Renal cortical epithelial cell (primary cell): ENCODE data around the gene PSMB10. TPM values are rescaled to one million over a fixed set of nuclear protein-coding genes. Genes with fewer than 3 reads are reported as not detected.
"Not testable (repeated sequence)": the region's sequence is repeated elsewhere in the genome, so short reads cannot be mapped to it uniquely, and the experiment has no call there.

Source experiments
- DNase-seq: peaks from one replicate; pipeline ENCODE4 v3.0.0-alpha.2; 2011; ENCODE audit warnings: low read depth
- total RNA-seq: library from RNA; depleted of rRNA; stranded (reverse); fragments of >200 nt; gene quantifications from 2 replicates; pipeline ENCODE4 v1.2.3, GENCODE V29; 2014

Gene PSMB10
- 26.4 and 143 TPM in 2 replicates for total RNA-seq

DNA sequence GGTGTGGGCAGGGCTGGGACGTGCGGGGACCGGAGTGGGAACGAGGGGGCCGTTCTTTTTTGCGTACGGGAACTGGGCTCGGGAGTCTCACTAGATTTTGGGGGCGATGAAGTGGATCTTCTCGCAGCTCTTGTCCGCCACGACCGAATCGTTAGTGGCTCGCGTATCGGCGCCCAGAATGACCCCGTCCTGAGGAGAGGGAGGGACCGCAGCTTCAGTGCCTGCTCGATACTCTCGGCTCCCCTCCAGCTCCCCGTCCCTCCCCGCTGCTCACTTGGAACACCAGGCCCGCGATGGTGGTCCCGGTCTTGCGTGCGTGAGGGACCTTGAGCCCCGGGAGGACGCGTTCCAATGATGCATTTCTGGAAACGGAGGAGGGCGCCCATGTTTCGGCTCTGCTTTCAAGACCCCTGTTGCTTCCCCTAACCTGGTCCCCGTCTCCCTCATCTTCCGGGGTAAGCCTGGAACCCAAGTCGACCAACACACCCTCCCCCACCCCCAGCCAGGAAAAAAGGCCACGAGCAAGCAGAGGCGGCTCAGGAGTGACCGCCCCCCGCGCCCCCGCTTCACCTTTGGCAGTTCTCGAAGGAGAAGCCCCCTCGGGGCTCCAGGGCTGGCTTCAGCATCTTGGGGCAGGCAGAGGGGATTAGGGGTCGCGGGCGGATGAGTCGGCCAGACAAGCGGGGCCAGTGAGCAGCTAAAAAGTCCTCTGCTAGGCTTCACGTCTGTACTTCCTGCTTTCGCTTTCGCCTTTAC, at the start of gene PSMB10:
Gene PSMB10, minus strand, starts transcription at position 727 of the 756 bp plus-strand sequence. Its CDS starts 101 bp downstream, at position 626.
- DNase-seq: peak; percentile 55

DNA sequence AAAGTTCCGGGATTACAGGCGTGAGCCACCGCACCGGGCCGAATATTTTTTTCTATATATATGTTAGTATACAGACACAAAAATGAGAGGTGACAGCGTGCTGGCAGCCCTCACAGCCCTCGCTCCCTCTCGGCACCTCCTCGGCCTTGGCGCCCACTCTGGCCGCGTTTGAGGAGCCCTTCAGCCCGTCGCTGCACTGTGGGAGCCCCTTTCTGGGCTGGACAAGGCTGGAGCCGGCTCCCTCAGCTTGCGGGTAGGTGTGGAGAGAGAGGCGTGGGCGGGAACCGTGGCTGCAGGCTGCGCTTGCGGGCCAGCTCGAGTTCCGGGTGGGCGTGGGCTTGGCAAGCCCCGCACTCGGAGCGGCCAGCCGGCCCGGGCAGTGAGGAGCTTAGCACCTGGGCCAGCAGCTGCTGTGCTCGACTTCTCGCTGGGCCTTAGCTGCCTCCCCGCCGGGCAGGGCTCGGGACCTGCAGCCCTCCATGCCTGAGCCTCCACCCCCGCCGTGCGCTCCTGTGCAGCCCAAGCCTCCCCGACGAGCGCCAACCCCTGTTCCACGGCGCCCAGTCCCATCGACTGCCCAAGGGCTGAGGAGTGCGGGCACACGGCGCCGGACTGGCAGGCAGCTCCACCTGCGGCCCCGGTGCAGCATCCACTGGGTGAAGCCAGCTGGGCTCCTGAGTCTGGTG, 45.5 kb upstream of the PSMB10 start:
- no peak for DNase-seq

DNA sequence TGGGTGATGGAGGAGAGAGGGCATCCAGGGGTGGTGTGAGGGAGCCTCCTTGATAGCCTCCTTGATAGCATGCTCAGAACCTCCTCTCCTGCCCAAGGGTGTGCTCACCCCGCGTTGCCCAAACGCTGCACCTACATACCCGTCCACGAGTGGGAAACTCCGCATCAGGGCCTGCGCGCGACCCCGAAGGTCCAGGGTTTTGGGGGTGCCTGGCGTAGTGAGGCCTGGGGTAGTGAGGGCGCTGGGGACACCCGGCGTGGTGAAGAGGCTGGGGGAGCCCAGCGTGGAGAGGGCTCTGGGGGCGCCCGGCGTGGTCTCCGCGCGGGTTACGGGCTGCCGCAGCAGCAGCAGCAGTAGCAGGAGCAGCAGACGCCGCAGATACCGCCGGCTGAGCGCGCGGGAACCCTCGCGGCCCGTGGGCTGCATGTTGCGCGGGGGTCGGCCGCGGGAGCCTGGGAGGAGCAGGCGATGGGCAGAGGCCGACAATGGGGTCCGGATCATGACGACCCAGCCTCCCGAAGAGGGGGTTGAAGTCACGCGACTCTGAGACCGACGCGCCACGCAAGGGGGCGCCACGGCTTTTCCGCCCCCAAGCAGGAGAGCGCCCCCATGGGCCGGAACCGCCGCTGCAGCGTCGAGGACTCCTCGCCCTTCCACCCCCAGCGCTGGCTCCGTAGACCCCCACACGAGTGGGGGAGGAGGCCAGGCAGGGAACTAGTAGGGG, 43.5 kb upstream of the PSMB10 start, which contains the start of gene DPEP3:
Gene DPEP3, minus strand, starts transcription at position 545 of the 724 bp plus-strand sequence. Its CDS starts 119 bp downstream, at position 426.
- no peak for DNase-seq

DNA sequence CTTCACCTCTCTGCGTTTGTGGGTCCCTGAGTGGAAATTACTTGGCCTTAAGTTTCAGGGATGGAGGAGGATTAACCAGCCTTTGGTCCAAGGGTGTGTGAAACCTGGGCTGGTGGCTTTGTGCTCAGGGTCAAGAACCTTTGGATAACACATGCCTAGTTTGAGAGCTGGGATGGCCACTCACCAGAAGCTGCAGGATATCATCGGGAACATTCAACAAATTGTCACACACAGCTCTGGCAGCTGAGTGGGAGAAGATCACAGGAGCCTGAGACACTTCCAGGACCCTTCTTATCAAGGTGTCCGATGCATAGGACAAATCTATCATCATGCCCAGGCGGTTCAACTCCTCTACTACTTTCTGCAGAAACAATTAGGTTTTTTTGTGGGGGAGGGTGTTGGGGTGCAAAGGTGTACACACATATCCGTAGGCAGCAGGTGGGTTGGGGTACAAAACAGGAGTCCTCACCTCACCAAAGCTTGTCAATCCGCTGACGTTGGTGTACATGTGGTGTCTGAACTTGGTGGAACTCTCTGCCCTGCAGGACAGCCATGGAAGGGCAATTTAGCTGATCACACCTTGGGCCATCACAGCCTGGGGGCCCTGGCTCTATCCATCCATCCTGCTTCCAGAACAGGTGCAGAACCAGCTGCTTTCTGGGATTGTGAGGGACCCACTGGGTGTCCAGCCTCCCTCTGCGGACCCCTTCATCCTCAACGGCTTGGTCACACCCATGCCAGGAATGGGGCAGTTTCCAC, 41.0 kb upstream of the PSMB10 start:
- no peak for DNase-seq

DNA sequence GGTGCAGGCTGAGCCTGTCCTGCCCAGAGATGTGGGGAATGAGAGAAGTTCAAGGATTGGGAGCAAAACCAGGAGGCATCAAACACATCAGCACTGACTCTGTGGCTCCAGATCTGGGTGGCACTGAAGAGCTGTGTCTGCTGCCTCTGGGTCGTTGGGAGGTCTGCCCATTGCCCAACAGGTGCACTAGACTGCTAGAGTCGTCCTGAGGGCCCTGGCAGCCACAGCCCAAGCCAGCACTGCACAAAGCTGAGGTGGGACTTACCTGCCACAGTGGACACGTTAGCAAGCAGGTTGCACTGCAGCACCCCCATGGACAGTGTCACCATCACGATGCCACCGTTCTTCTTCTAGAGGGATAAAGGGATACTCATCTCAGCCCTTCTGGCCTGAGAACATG, 40.4 kb upstream of the PSMB10 start:
- no peak for DNase-seq

DNA sequence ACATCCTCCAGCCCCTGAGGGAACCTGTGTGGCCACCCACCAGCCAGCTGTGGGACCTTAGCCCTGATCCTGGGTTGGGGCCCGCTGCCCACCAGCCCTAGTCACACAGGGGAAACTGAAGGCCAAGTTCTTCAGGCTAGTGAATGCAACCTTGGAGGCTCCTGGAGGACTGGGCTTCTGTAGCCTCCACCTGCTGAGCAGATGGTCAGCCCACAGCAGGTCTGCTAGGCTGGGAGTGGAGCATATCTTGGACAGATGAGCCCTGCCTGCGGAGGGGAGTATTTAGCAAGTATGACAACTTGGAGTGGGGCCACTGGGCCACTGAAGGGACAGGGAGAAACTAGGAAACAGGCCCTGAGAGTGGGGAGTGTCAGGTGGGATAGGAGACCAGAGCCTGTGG, 39.6 kb upstream of the PSMB10 start:
- DNase-seq: no peak

DNA sequence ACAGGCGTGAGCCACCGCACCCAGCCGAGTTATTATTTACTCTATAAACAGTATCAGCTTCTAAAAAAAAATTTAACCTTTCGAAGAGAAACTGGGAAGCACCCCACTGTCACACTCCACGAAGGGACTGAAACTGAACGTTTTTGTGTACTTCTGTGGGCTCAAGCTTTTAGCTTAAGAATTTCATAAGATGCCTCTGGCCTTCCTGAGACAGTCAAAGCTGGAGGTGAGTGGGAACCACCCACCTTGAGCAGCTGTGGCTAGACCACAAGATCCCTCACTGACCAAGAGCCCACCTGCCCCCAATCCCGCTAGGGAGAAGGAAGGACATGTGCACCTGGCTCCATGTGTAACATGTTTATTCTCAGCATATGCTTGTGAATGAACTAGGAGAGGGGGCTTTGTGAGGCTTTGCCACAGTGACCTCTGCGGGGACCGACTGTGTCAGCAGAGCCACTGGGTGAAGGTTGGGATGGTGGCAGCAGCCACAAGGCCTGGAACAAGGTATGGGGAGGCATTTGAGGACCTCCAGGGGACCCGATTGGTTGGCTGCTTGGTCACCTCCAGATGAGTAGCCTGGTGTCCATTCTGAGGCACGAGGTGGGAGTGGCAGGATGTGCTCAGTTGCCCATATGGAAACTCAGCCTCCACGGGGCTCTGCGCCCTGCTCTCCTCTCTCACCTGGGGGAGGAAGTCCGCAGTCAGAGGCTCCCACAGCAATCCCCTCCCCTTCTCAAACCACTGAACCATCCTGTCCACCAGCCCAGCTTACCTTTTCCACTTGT, 38.9 kb upstream of the PSMB10 start:
- DNase-seq: no peak

DNA sequence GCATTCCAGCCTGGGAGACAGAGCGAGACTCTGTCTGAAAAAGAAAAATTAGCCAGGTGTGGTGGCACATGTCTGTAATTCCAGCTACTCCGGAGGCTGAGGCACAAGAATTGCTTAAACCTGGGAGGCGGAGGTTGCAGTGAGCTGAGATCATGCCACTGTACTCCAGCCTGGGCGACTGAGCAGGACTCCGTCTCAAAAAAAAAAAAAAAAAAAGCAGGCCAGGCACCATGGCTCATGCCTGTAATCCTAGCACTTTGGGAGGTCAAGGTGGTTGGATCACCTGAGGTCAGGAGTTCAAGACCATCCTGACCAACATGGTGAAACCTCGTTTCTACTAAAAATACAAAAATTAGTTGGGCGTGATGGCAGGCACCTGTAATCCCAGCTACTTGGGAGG, 35.6 kb upstream of the PSMB10 start:
- DNase-seq: not testable (repeated sequence)

DNA sequence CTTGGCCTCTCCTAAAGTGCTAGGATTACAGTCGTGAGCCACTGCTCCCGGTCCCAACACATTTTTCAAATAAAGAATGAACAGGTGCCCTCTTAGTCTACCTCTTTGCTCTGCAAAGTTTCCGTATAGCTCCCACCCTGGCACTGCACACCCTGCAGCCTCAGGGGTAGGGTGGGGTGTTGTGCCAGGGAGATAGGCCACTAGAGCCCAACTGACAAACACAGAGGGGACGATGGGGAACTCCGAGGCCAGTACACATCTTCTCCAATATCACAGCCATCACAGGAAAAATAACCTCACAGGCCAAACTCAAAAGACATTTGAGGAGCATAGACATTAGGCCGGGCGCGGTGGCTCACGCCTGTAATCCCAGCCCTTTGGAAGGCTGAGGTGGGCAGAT, 34.5 kb upstream of the PSMB10 start:
- no peak for DNase-seq

DNA sequence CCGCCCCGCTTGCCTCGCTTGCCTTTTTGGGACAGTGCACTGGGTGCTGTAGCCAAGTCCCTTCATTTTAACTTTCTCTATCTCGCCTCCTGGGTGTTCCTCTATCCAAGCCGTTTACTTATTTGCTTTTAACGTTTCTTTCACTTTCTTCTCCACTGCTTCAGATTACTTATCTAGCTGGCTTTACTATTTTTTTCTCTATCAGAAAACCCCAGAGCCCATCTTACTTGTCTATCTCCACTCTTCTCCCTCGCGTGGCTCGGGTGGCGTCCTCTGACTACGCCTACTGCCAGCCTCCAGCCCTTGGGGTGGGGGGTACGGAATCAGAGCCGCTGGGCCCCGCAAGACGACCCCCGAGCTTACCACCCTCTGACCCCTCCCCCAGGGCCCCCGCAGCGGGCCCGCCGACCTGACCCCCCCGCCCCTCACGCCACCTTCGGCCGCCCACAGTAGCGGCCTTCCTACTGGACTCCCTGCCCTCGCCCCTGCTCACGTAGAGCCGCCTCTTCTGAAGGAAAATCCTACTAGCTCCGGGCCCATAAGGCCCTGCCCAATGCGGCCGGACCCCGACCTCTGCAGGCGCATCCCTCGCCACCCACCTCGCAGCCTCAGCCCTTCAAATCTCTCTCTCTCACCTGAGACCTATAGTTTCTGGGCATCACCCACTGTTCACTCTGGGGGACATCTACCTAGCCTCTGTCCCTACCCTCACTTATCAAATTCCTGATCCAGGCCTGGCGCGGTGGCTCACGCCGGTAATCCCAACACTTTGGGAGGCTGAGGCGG, 32.8 kb upstream of the PSMB10 start:
- peak; percentile 13 for DNase-seq

DNA sequence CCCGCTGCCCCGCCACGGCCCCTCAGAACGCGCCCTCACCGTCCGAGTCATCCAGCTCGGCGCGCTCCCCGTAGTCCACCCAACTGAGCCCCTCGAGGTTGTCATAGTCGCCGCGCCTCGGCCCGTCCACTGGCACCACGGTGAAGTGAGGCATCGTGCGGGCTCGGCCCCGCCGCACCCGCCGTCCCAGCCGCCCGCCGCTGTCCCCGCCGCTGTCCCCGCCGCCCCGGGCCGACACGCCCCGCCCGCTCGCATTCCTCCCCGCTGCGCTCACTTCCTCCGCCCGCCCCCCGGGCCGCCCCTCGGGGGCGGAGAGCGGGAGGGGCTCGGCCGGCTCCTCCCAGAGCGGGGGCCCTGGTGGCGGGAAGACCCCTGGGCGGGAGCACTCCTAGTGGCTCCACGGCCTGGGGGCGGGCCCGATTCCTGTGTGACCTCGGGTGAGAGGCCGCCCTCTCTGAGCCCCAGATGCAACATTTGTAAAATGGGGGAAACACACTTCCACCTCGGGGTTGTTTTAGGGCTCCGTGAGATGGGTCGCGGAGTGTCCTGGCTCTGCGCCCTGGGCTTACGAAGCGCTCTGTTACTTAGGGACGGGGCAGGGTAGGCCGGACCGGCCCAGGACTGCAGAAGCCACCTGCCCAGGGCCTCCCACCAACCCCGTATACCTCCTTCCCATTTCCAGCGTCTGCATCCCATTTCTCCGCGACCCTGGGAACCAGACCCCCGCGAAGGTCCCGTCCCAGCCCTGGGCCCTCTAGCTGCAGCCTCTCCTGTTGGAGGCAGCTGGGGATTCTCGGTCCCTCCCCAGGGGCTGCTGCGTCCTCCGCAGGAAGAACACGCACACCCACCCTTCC, 32.0 kb upstream of the PSMB10 start, which contains the start of gene SLC12A4:
Gene SLC12A4, minus strand, starts transcription at position 238 of the 854 bp plus-strand sequence. Its CDS starts 84 bp downstream, at position 154.
- DNase-seq: peak; percentile 27

DNA sequence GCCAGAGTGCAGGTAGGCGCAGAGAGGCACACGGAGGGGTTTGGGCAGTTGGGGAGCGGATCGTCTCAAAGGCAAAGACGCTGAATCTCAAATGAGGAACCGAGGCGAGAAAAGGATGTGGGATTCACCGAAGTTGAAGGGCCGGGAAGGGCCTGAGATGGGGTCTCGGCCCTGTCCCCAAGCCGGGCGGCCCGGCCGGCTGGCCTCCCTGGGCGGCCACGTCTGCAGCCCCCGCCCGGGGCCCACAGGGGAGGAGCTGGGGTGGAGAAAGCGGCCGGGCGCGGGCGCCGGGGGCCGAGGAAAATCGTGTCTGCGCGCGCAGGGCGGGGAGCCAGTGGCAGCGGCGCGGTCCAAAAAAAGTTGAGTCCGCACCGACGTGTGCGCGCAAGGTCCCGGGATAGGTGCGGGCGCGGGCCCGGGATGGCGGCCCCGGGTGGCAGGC, 31.3 kb upstream of the PSMB10 start:
- DNase-seq: no peak

DNA sequence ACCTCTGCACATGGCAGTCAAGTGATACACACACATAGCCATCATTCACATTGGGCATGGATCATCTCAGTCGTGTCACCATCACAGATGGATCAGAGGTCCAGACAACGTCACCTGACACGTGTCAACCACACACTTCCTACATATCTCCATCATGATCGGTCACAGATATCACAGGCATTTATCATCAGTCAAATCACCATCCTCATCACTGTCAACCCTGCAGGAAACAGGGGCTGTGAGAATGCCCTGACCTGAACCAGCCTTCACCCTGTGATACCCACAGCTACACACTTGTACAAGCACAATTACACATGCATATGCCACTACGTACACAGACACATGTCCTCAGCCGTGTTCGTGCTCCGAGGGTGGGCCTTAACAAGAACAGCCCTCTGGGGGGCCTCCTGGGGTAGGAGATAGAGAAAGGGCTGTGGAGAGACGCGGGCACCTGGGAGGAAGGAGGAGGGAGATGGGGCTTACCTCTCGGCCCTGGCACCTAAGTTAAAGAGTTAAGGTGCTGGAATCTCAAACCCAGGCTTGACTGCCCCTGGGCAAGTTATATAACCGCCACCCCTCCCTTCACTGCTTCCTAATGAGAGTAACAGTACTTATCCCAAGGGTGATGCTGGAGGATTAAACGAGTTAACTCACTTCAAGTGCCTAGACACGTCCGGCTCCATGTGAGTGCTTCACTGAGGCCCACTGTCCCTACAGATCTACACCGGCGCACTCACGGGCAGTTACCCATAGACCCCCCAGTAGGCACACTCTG, 30.7 kb upstream of the PSMB10 start:
- DNase-seq: peak; percentile 13

DNA sequence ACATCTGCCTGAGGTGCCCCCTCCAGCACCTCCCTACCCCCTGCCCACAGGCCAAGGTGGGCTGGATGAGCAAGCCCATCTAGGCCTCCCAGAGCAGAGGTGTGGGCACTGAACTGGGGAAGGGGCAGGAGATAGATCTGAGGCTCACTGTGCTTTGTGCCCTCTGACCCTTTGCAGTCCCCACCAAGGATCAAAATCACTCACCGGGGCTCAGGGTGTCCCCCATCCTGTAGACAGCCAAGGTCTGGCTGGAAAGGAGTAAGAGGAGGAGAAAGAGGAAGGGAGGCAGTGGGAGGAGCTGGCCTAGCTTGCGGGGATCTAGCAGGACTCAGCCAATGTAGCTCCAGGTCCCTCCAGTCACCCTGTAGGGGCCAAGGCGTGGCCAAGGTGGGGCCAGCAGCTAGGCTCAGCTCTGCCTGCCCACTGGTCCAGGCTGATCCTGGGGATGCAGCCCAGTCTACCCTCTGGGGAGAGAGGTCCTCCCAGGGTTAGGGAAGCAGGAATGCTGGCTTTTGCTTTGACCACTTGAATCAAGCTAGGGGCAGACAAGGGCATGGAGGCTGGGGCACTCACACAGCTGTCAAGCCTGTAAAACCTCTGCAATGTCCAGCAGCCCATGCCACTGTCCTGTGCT, 30.0 kb upstream of the PSMB10 start:
- DNase-seq: peak; percentile 16

DNA sequence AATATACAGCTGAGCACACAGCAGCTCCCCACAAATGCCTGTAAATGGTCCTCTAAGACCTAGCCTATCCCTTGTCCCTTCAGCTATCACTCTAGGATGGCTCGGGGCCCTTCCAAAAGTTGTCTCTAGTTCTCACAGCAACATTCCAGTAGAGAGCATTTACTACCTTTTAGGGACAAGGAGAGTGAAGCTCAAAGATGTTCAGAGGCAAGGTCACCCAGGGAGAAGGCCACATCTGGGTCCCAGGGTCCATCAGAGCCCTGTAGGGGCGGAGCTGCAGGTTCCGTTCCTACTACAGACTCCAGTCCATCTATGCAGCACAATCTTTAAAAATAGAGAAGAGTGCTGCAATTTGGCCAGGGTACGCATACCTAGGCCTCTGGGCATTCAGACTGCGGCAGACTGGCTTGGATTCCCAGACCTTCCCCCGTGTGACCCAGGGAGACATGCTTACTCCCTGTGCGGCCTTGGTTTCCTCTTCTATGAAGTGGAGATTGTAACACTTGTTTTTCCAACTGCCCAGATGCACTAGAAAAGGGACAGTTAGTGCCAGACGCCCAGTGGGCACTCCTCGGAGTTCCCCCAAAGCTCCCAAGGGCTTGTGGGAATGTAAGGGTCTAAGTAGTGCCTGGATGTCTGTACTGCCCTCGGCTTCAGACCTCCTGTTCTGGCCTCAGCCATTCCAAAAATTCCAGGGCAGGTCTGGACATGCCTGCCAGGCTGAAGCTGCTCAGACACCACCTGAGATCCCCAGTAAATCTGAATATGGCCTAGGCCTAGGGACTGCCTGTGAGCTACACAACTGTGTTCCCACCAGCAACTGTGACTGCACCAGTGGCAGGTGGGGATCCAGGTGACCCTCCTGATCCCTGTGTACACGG, 29.3 kb upstream of the PSMB10 start:
- DNase-seq: peak; percentile 13

DNA sequence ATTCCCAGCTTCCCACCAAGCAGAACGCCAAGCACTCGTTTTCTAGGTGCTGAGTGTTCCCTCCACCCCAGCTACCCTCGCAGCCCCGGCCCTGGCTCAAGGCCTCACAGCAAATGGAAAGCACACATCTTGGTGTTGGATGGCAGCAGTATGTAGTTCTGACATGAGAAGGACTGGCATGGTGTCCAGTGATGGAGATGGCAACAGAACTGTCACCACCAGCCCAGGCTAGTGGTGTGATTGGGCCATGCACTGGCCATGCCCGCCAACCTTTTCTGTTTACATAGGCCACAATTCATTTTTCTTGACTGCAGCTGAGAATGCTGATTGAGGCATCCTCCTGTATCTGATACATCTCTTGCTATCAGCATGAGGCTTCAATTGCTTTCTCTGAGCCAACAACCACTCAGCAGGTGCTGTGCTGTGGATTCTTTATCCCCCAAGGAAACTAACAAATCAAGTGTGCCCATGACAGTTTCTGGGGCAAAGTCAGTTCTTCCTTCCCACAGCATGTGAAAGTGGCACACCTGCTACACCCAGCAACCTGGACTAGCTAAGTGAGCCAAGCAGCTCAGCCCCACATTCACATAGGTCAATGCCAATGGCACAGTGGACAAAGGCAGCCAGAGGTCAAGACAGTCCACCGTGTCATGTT, 28.0 kb upstream of the PSMB10 start:
- no peak for DNase-seq
